GM18519 (cell line): Measurements from ENCODE around the gene TAF10.

ENCODE experiments used
- ATAC-seq: cut with Tn5 transposase; IDR thresholded peaks from one replicate; pipeline ENCODE4 v1.9.1; 2021; ENCODE audit warnings: mild to moderate bottlenecking, moderate library complexity; ENCODE audit not compliant: unreplicated experiment, low FRiP score

The TAF10 gene

GRCh38 chr11:6586434-6587359 is 25.3 kb downstream of the TAF10 start:
- ATAC-seq, result no peak

- ATAC-seq, result no peak
Measured at GRCh38 chr11:6584528-6584927, 27.5 kb downstream of the TAF10 start.

GRCh38 chr11:6583584-6583983 is 28.4 kb downstream of the TAF10 start:
- ATAC-seq, result no peak

- no peak for ATAC-seq
Measured at GRCh38 chr11:6579681-6580080, 32.3 kb downstream of the TAF10 start.

- ATAC-seq, result no peak
Measured at GRCh38 chr11:6578134-6578533, 33.9 kb downstream of the TAF10 start.

GRCh38 chr11:6576471-6577373 is 35.3 kb downstream of the TAF10 start:
- ATAC-seq, result no peak

GRCh38 chr11:6574816-6575715 is 37.0 kb downstream of the TAF10 start:
- no peak for ATAC-seq

- no peak for ATAC-seq
Measured at GRCh38 chr11:6572215-6572614, 39.8 kb downstream of the TAF10 start.

GRCh38 chr11:6571434-6572008 is 40.5 kb downstream of the TAF10 start:
- ATAC-seq, result no peak

GRCh38 chr11:6570691-6571427 is 41.2 kb downstream of the TAF10 start:
- no peak for ATAC-seq

GRCh38 chr11:6569706-6570105 is 42.3 kb downstream of the TAF10 start:
- no peak for ATAC-seq

- ATAC-seq, result no peak
Measured at GRCh38 chr11:6568191-6568918, 43.7 kb downstream of the TAF10 start.

- ATAC-seq, result no peak
Measured at GRCh38 chr11:6567371-6567745, 44.7 kb downstream of the TAF10 start.

GRCh38 chr11:6566704-6567370 is 45.2 kb downstream of the TAF10 start:
- no peak for ATAC-seq

- ATAC-seq, result no peak
Measured at GRCh38 chr11:6565988-6566703, 45.9 kb downstream of the TAF10 start.

GRCh38 chr11:6565325-6565724 is 46.7 kb downstream of the TAF10 start:
- ATAC-seq, result no peak

GRCh38 chr11:6563667-6564066 is 48.3 kb downstream of the TAF10 start:
- no peak for ATAC-seq
